Fibroblast of villous mesenchyme (primary cell): ENCODE measurements around the gene IQCE. TPM values are rescaled to one million over a fixed set of nuclear protein-coding genes. Genes with fewer than 3 reads are reported as not detected.
A peak's percentile ranks its signal among the peaks of the same experiment; 100 is the strongest.

Source experiments
- DNase-seq: peaks from one replicate; pipeline ENCODE4 v3.0.0-alpha.2; 2010; ENCODE audit warnings: low read depth
- H3K4me3 ChIP-seq: 2 replicates; pipeline ENCODE4 v1.5.1; 2011; ENCODE audit warnings: low read depth, mild to moderate bottlenecking, low read length
- CTCF ChIP-seq: IDR thresholded peaks from 2 replicates; pipeline ENCODE4 v1.5.1; 2012; ENCODE audit warnings: low read depth, mild to moderate bottlenecking, low read length; ENCODE audit not compliant: insufficient read depth
- total RNA-seq: library from RNA; depleted of rRNA; stranded (reverse); fragments of >200 nt; gene quantifications from 2 replicates; pipeline ENCODE4 v1.2.3, GENCODE V29; 2012

Gene IQCE
- 13.2 and 13.4 TPM in 2 replicates for total RNA-seq

- peak; percentile 94 for DNase-seq
- no peak for TF ChIP-seq CTCF
- peak within 1 kb of the TSS; percentile 75 for H3K4me3 ChIP-seq
Observed at GRCh38 chr7:2558629-2559282, at the start of gene IQCE. Gene IQCE, plus strand, starts transcription at chr7:2558979. Its CDS starts 203 bp downstream, at chr7:2559182.

GRCh38 chr7:2509298-2509906 is 49.4 kb upstream of the IQCE start:
- DNase-seq: no peak
- no peak overlapping the region for H3K4me3 ChIP-seq
- TF ChIP-seq CTCF: no peak

- TF ChIP-seq CTCF: no peak
- H3K4me3 ChIP-seq: no peak overlapping the region
- DNase-seq: no peak
Observed at GRCh38 chr7:2510130-2510776, 48.5 kb upstream of the IQCE start.

GRCh38 chr7:2510909-2511768 is 47.6 kb upstream of the IQCE start:
- peak; percentile 26 for DNase-seq
- TF ChIP-seq CTCF: no peak
- H3K4me3 ChIP-seq: no peak overlapping the region

GRCh38 chr7:2511769-2512168 is 47.0 kb upstream of the IQCE start:
- no peak for TF ChIP-seq CTCF
- DNase-seq: no peak
- H3K4me3 ChIP-seq: no peak overlapping the region

- no peak for TF ChIP-seq CTCF
- DNase-seq: no peak
Observed at GRCh38 chr7:2512179-2512661, 46.6 kb upstream of the IQCE start.

More at GRCh38 chr7:2512179-2512661, 46.6 kb upstream of the IQCE start:
- H3K4me3 ChIP-seq: no peak overlapping the region
